HK-2 (cell line): ENCODE results near the gene GALNT1.

Experiments
- DNase-seq: peaks from one replicate; pipeline ENCODE4 v3.0.0-alpha.2; 2018; ENCODE audit not compliant: unreplicated experiment

Gene GALNT1

DNA sequence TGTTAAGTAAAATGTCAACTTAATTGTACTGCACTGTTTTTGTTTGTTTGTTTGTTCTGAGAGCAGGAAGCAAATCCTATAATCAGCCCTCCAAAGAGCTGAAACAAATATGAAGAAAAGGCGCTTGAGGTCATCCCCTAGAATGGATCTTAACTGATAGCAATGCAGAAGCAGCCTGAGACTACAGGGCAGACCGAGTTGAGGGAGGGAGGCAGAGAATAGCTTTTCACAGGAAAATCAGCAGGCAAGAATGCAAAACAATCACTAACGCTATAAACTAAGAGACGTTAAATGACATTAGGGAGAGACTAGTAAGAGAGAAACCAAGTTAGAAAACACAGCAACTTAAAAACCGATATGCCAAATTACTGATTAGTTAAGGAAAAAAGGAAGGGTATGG is 37.2 kb downstream of the GALNT1 start:
- no peak for DNase-seq

DNA sequence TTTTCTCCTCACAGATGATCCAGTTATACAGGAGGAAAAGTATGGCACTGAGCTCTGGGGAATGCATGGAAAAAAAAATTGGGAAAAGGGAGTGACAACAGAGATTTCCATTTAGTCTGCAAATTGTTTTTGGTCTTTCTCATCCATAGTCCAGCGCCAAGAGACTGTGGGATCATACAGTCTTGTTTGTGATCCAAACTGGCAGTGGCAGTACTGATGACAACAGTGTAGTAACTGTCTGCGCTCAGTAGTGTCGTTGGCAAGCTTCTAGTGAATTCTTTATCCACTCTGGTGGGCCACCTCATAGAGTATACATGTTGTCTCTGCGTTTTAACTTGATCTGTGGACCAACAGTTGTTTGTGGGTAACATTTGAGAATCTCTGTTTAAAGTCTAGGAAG is 37.9 kb downstream of the GALNT1 start:
- DNase-seq, result no peak

DNA sequence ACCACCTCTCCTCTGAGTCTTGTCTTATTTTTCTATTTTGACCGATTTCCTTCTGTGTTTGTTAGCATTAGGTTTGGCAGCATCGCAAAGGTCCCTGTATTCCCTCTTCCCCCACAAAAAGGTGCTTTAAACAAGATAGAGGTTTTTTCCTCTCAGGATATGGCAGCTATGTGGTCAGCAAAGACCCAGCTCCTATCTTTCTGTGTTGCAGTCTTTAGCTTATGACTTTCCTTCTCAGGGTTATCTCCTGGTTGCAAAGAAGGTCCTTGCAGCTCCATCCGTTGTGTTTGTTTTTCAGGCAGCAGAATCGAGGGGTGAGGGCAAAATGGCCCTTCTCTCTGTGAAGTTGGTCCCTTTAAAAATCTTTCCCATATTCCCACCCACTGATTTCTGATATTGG is 38.4 kb downstream of the GALNT1 start:
- no peak for DNase-seq

DNA sequence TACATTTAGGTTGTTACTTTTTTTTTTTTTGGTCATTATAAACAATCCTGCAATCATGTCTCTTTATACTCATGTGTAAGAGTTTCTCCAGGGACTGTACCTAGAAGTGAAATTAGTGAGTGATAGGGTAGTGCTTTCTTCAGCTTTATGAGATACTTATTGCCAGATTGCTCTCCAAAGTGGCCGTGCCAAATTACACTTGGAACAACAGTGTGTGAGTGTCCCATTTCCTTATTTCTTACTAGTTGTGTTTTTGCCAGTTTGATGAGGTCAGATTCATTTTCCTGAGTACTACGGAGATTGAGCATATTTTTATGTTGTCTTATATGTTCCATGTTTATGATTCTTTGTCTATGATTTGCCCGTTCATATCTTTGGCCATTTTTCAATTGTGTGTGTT is 39.2 kb downstream of the GALNT1 start:
- no peak for DNase-seq

DNA sequence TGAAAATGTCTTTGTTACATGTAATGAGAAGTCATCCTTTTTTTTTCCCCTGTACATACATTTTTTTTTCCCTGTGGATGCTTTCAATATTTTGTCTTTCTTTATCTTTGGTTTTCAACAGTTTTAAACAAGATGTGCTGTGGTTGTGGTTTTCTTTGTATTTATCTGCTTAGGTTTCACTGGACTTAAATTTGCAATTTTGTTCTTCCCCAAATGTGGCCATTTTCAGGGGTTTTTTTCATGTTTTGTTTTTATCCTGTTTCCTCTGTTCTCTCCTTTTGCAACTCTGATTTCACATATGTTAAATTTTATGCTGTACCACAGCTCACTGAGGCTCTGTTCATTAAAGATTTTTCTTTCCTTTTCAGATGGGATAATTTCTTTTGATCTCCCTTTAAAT is 41.7 kb downstream of the GALNT1 start:
- DNase-seq, result no peak

DNA sequence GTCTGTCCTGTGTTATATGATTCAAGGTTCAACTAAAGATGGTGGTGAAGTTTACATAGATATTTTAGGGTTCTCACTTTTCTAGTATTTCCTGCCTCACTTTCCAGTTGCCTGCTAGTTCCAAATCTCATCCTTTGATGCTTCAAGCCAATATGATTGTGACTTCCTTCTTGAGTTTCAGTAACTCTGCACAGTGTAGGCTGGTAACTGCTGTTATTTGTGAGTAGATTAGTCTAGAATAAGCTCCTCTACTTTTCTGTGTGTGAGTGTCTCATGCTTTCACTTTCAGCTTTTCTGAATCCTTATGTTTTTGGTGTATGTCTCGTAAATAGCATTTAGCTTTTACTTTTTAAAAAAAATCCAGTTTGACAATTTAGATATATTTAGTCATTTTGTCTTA is 42.6 kb downstream of the GALNT1 start:
- DNase-seq, result no peak

DNA sequence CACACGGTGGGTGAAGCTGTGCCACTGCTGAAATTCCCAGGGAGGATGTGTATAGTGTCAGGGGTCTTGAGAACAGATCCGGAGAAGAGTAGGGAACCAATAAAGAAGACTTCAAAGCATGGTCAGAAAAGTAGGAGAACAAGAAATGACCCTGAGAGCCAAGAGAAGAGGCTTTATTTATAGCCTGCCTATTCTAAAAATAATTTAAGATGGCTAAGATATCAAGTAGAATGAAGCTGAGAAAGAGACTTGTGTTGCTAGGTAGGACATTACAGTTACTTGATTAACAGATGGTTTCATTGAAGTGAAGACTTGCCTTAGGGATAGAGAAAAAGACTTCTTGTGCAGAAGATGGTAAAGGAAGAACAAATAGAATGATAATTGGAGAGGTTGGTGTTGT is 43.7 kb downstream of the GALNT1 start:
- no peak for DNase-seq

DNA sequence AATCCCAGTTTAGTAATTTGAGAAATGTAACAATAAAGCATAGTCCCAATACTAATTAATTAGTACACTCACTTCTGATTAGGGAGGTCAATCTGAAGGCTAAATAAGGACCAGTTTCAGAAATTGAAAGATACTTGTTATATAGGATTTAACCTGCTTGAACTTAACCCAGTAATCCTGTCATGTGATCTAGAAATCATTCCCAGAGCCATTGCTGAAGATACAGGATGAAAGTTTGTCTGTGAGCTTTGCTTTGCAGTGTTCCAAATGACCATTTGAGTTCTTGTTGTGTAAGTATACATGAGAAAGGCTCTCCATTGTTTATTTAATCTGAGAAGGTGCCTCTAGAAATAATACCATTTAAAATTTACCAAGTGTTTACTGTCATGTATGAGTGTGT is 52.2 kb downstream of the GALNT1 start:
- DNase-seq, result no peak

DNA sequence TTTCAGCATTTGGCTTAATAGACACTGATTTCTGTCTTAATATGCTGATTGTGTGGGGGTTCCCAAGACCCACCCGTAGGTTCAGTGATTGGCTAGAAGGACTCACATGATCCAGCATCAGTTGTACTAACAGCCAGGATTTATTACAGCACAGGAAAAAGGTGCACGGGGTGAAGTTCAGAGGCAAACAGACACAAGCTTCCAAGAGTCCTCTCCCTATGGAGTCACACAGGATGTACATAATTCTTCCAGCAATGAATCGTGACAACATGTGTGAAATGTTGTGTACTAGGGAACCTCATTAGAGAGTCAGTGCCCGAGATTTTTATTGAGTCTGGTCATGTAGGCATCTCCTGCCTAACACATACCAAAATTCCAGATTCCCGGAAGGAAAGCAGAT is 52.8 kb downstream of the GALNT1 start:
- no peak for DNase-seq

DNA sequence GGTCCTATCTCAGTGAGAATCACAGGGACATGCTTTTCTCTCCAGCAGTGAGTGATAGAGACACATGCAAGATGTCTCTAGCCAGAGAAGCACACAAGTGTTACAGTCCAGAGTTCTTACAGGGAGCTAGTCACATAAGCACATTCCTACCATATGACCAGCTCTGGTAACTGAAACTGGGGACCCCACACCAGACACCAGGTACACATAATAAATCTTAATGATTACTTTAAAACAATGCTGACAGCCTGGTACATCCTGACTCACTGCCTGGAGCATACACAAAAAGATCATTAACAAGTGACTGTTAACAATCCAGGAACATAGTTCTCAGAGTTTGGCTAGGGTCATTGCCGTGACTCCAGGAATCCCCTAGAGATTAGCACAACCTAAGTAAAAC is 53.6 kb downstream of the GALNT1 start:
- peak; percentile 5 for DNase-seq

DNA sequence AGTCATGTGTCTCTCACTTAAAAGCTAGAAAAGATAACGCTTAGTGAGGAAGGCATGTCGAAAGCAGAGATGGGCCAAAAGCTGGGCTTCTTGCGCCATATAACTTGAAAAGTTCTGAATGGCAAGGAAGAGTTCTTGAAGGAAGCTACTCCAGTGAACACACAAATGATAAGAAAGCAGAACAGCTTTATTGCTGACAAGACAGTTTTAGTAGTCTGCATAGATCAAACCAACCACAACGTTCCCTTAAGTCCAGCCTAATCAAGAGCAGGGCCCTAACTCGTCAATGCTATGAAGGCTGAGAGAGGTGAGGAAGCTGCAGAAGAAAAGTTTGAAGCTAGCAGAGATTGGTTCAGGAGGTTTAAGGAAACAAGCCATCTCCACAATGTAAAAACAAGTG is 55.7 kb downstream of the GALNT1 start:
- DNase-seq, result no peak

DNA sequence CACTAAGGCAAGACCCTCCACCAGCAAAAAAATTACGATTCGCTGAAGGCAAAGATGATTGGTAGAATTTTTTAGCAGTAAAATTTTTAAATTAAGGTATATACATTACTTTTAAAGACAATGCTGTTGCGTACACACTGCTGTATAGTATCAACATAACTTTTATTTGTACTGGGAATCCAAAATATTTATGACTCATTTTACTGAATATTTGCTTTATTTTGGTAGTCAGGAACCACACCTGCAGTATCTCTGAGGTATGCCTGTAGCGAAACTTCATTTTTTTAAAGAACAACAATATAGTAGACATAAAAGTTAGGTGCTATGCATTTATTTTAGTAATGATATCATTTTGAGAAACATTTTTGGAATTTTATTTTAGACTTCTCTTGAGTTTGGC is 57.8 kb downstream of the GALNT1 start:
- no peak for DNase-seq

DNA sequence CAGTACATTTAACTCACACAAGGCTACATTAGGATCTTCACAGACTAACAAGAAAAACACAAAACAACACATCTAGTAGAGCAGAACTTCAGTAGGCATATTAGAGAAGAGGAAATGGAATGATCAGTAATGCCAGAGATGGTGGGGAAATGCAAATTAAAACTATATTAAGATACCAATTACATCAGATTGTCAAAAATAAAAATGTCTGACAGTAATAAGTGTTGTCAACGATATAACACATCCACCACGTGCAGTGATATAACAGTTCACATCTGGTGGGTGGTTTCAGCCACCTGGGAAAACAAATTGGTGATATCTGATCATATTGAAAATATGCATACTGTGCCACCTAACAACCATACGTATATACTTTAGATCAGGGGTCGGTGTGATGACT is 59.9 kb downstream of the GALNT1 start:
- DNase-seq, result no peak

DNA sequence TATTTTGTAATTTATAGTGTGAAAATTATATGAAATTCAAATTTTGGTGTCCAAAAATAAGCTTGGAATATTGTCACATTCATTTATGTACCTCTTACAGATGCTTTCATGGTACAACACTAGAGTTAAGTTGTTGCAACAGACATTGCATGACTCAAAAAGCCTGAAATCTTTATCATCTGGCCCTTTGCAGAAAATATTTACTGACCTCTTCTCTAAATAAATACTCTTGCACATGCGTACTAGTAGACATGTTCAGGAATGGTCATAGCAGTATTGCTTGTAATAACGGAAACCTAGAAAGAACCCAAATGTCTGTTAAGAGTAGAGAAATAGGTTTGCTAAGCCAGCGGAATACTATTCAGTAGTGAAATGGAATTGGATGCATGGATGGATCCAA is 60.4 kb downstream of the GALNT1 start:
- DNase-seq, result no peak

DNA sequence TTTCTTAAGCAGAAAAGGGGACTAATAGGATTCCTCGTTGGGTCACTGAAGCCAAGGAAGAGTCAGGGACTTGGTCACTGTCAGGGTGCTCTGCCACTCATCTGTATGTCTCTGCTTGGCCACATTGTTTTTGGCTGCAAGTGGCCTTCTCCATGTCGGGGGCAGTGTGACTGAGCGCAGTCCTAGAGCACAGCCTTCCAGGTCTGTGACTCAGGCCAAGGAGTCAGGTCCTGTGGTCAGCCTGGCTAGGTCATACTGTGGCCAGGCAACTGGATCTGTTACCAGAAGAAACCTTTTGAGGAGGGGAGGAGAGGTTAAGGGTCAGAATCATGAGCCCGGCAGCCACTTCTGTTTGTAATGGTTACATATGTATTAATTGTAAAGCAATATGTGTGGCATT is 61.3 kb downstream of the GALNT1 start:
- peak; percentile 6 for DNase-seq

DNA sequence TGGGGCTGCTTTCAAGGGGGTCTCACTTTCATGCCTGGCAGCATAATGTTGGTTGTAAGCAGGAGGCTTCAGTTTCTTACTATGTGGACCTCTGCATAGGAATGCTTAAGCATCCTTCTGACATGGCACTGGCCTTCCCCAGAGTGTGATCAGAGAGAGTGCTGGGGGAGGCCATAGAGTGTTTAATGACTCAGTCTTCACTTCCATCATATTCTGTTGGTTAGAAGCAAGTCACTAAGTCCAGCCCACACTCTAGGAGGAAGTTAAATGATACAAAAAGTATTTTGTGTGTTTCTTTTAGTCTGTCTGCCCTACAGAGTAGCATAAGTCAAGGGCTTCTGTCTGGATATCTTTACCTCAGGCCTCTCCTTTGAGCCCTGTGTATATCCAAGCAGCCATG is 64.9 kb downstream of the GALNT1 start:
- no peak for DNase-seq

DNA sequence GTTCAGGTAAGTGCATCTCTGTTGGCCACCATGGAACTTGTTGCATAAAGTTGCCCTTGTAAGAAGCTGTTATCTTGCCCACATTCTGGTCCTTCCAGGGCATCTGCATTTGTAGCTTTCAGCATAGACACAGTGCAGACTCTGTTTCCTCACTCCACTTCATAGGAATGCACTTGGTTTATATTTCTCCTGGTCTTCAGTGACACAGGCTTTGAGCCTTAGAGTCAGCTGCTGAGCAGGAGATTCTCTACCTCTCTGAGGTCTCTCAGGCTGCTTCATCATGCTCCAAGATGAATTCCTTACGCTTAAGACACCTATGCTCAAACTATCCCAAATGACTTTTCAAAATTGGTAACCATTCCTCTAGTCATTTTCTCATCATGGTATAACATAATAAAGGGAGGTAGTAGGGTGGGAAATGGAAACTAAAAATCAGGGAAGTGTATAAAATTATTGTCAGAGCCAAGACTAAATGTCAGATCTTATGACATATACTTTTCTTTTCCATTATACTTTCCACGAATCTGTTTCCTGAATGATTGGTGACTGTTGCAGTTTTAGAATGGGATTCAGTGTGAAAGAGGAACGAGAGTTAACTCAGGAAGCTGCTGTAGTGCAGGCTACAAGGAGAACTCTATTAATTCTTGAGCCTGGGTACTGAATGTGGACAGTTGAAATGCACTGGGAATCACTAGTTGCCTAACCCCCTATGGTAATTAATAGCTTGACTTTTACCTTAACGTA is 72.0 kb downstream of the GALNT1 start:
- DNase-seq, result no peak

DNA sequence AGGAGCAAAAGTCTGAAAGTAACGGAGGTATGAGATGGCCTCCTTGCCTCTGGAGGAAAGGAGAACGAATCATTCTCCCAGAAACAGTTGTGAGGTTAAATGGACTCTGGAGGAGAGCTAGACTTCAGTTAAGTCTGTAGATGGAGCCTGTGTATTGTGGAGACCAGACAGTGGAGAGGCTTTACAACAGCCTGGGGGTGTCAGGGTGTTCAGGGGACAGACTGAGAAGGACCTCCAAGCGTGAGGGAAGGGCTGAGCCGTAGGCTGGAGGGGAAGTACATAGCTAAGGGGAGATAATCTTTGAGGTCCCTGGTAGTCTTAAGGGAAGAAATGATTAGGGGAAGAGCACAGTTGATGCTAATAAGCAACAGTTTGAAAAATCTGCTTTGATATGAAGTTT is 76.6 kb downstream of the GALNT1 start:
- DNase-seq, result no peak

DNA sequence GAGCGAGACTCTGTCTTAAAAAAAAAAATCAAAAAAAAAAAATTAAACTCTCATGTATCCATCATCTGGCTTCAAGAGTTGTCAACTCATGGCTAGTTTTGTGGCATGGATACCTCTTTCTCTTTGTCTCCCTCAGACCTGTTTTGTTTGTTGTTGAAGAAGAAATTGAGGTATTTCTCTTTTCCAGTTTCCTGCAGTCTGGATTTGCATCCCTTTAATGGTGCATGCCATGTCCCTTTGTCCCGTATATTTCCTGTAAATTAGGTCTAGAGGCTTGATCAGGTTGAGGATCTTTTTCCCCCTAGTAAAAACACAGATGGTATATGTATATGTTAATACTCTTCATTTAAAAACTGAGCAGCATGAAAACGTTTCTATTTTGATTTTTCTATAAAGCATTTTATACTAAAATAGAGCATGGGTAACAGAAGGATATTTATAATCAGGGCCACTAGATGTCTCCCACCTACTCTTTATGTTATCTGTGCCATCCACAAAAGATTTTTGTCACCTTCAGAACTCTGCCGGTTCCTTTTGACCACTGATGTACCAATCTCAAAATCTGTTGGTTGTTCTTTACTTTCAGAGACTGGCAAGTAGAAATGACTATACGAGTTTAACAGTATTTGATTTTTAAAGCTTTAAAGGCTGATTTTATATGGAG is 80.1 kb downstream of the GALNT1 start:
- DNase-seq, result no peak

DNA sequence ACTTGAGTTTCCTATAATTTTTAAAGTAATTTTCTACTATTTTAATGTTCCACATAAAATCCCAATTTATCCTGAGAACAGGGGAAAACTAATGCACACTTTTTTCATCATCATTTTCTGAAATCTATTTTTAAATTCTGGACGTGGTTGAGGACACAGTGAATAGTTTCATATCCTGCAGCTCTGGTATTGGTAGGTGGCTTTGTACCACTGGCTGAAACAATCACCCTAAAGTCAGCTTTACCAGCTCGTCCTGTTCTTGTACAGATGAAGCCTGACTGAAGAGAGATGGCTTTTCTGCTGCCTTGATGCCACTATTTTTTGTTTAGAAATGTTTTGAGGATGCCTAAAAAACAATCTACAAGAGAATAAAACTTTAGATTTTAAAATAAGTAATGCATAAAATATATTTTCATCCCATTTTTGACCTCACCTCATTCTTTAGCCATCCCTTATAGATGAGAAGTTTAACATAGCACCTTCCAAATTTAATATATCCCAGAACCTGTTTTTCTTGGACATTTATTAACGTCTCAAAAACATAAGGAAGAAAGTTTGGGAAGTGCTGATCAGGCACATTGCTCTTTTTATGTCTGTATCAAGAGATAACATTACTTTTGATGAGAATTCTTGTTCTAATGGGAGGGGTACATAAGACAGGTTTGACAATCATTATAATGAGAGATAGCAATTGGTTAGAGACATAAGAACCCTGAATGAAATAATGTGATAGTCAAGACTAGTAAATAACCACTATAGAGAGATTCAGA is 80.9 kb downstream of the GALNT1 start:
- no peak for DNase-seq

DNA sequence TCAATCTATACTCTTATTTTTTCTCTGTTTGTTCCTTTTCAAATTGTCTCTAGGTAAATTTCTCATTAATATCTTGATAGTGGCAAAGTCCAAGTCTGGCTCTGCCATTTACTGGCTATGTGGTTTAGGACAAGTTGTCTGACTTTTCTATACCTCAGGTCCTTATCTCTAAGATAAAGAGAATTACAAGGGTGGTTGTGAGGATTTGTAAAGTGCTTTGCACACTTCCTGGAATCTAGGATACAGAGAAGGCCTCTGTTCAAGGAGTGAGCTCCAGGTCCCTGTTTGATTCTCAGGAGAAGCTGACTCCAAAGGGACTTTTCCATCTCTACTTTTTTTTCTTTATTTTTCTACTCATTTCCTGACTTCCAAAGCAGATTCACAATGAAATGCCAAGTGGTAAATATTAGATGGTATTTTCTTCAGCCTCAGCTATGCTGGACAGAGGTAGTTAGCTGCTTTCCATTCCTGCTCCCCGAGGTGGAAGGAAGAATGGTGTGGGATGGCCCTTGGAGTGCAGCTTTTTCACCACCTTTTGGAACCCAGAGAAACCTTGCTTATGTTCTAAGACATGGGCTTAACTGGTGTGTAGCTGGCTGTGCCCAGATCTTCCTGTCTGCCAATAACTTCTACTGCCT is 90.5 kb downstream of the GALNT1 start:
- no peak for DNase-seq

DNA sequence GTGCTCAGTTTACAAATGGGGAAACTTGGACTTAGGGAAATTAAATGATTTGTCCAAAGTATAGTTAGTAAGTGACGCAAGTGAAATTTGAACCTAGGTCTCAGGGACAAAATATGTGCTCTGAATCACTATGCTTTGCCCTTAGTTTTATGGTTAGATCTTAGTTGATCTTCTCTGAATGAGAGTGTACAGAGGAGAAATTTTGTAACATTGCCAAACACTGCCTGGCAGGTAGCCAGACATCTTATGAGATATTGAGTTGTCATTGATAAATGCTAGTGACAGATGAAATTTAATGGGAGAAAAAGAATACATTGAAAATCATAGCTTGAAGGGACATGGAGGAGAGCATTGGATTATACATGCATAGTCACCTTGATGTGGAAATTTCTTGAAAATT is 91.4 kb downstream of the GALNT1 start:
- DNase-seq, result no peak

DNA sequence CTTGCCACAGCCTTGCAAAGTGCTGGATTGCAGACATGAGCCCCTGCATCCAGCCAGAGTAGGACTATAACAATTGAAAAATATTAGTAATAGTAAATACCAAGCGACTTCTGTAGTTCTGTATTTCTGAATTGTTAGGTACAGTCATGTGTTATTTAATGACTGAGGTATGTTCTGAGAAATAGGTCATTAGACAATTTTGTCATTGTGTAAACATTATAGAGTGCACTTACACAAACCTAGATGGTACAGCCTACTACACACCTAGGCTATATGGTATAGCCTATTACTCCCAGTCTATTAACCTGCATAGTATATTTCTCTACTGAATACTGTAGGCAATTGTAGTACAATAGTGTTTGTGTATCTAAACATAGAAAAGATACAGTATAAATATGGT is 92.1 kb downstream of the GALNT1 start:
- DNase-seq, result no peak
